ENCODE data around the gene ABHD10. TPM values are rescaled to one million over a fixed set of nuclear protein-coding genes. Genes with fewer than 3 reads are reported as not detected.

Gene ABHD10
- total RNA-seq, 1 donor from 2014 or later, result 26.4 TPM

DNA sequence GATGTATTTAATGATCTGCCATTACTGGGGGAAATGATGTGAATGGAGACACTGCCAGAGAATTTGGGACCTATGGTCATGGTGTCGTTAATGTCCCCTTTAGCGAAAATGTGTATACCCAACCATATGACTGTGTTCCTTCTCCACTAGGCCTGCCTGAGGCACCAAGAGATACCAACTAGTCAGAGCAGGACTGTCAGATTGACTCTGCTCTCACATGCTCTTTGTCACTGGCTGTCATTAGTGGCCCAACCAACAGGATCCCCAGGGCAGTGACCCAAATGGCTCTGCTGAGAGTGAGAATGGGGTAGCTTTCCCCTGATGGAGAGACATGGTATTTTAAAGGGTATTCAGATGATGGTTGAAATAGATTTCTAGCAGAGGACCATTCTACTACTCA lies 22.7 kb downstream of the ABHD10 start:
- Mint-ChIP-seq H3K4me1 (peaks cover 20% of the 10 kb centered on the region), H3K36me3 (no peaks in the 10 kb centered on the region), H3K27ac (no peak overlapping the region), H3K4me3 (no peak overlapping the region), H3K27me3 (ENCODE audit: low read depth) (peaks cover 26% of the 10 kb centered on the region), H3K9me3 (no peaks in the 10 kb centered on the region)
- no peak for DNase-seq (ENCODE audit: low spot score in 2 of 2, unreplicated experiment in 2 of 2)
- TF ChIP-seq, protein P1, sequence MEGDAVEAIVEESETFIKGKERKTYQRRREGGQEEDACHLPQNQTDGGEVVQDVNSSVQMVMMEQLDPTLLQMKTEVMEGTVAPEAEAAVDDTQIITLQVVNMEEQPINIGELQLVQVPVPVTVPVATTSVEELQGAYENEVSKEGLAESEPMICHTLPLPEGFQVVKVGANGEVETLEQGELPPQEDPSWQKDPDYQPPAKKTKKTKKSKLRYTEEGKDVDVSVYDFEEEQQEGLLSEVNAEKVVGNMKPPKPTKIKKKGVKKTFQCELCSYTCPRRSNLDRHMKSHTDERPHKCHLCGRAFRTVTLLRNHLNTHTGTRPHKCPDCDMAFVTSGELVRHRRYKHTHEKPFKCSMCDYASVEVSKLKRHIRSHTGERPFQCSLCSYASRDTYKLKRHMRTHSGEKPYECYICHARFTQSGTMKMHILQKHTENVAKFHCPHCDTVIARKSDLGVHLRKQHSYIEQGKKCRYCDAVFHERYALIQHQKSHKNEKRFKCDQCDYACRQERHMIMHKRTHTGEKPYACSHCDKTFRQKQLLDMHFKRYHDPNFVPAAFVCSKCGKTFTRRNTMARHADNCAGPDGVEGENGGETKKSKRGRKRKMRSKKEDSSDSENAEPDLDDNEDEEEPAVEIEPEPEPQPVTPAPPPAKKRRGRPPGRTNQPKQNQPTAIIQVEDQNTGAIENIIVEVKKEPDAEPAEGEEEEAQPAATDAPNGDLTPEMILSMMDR (IDR thresholded peaks at IDR 0.05; ENCODE audit: unreplicated experiment), result no peak

DNA sequence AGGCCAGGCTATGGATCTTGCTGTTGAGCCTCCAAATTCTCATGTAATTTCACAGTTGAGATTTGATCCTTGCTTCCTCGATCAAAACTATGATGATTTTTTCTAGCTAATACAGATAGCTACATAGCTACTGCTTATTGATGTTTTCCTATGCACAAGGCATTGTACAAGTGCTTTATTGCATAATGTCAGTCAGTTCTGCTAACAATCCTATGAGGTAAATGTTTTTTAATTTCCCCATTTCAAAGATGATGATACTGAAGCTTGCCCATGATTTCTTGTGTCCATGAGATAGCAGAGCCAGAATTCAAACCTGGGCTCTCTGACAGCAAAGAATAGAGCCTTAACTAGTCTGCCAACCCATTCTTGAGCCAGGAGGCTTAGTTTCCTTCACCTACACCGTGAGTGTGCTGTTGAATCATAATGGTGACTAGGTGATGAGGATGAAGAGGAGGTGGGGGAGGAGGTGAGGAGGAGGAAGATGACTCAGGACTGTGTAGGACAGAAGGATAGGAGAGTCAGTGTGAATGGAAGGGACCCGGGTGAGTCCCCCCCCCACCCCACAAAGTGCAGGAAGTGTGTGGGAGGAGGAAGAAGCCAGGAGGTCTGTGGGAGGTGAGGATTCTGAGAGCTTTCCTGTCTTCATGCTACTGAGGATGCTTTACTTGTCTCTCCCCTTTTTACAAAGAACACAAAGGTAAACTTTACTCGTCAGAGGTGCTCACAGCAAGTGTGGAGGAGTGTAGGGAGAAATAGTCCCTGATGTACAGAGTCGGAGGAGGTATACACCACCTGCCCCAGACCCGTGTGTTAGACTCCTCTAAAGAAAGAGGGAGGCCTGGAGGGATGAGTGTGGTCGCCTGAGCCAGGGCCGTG lies 23.5 kb downstream of the ABHD10 start:
- TF ChIP-seq, protein P1 (IDR thresholded peaks at IDR 0.05; ENCODE audit: unreplicated experiment), result no peak
- Mint-ChIP-seq H3K27ac (no peak overlapping the region), H3K27me3 (ENCODE audit: low read depth) (peaks cover 25% of the 10 kb centered on the region), H3K4me1 (peaks cover 22% of the 10 kb centered on the region), H3K9me3 (no peaks in the 10 kb centered on the region), H3K4me3 (no peak overlapping the region), H3K36me3 (no peaks in the 10 kb centered on the region)
- no peak for DNase-seq (ENCODE audit: low spot score in 2 of 2, unreplicated experiment in 2 of 2)

DNA sequence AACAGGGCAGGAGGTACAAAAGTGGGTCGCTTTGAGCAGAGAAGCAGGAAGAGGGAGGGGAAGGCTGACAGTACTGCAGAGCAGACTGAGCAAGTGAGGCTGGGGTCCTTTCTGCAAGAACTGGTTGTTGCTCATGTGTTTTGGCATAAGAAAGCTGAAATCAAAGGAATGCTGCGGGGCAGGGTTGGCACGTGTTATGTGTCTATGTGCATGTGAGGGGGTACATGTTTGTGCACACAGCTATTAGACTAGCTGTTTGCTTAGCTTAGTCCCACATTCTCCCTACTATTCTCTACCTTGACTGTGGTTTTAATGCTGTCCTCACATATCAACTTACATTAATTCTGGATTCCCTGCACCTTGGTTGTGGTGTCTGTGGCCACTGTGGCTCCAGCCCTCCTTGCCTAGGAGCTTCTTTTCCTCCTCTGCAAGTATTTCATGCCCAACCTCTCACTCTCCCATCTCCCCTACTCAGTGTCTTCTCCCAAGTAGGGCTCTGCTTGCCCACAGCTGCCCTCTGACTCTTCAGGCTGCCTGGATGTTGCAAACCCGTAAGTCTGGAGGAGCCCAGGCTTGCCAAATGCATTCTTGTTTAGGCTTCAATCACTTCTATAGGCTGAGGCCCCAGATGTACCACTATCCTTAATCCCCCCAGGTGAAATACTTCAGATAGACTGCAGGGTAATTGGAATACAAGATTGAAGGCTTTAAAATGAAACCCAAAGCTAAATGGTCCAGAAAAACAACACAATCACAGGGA lies 24.7 kb downstream of the ABHD10 start:
- DNase-seq (ENCODE audit: low spot score in 2 of 2, unreplicated experiment in 2 of 2), result no peak
- H3K36me3 Mint-ChIP-seq, result no peaks in the 10 kb centered on the region
- H3K27me3 Mint-ChIP-seq (ENCODE audit: low read depth), result peaks cover 21% of the 10 kb centered on the region
- TF ChIP-seq, protein P1 (IDR thresholded peaks at IDR 0.05; ENCODE audit: unreplicated experiment), result no peak
- no peak overlapping the region for H3K4me3 Mint-ChIP-seq
- H3K4me1 Mint-ChIP-seq, result peaks cover 28% of the 10 kb centered on the region
- no peak overlapping the region for H3K27ac Mint-ChIP-seq
- H3K9me3 Mint-ChIP-seq, result no peaks in the 10 kb centered on the region

DNA sequence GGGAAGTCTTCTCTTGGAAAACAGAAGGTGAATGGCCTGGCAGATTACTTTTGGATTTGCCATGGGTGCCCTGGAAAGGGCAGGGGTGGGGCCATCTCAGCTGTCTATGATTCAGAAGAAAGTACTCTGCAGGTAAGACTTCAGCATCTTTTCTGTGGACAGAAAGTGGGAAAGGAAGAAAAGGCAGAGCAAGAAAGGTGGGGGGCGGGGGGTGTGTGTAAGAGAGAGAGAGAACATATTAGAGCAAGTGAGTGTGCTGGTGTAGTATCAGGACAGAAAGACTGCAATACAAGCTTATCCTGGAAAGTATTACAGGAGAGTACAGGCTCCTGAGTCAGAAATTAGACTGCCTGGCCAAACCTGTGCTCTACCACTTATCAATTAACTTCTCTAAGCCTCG lies 25.4 kb downstream of the ABHD10 start:
- Mint-ChIP-seq H3K9me3 (no peaks in the 10 kb centered on the region), H3K27ac (no peak overlapping the region), H3K36me3 (no peaks in the 10 kb centered on the region), H3K4me3 (no peak overlapping the region), H3K4me1 (peaks cover 25% of the 10 kb centered on the region), H3K27me3 (ENCODE audit: low read depth) (peaks cover 15% of the 10 kb centered on the region)
- no peak for DNase-seq (ENCODE audit: low spot score in 2 of 2, unreplicated experiment in 2 of 2)
- TF ChIP-seq, protein P1 (IDR thresholded peaks at IDR 0.05; ENCODE audit: unreplicated experiment), result no peak

DNA sequence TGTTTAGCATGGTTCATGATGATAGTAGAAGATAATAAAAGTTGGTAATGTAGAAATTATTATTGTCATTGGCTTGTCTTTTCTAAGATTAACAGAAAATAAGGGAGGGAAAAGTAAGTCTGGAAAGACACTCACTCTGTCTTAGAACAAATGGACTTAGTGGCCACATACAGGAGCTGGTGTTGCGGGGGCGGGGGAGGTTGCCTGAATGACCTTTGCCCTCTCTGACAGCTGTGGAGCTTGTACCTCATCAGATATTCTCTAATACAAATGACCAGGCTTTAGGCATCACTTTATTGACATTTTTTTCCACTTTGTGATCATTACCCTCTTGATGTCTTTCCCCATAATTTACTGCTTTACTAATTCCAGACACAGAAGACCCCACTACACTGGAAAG lies 25.8 kb downstream of the ABHD10 start:
- Mint-ChIP-seq H3K36me3 (no peaks in the 10 kb centered on the region), H3K9me3 (no peaks in the 10 kb centered on the region), H3K27me3 (ENCODE audit: low read depth) (peaks cover 12% of the 10 kb centered on the region), H3K4me3 (no peak overlapping the region), H3K27ac (no peak overlapping the region), H3K4me1 (peaks cover 23% of the 10 kb centered on the region)
- TF ChIP-seq, protein P1 (IDR thresholded peaks at IDR 0.05; ENCODE audit: unreplicated experiment), result no peak
- no peak for DNase-seq (ENCODE audit: low spot score in 2 of 2, unreplicated experiment in 2 of 2)
